HT1080 (cell line): ENCODE measurements around the gene ETV1. TPM values are rescaled to one million over a fixed set of nuclear protein-coding genes. Genes with fewer than 3 reads are reported as not detected.

Source experiments
- DNase-seq: peaks from one replicate; pipeline ENCODE4 v3.0.0-alpha.2; 2015; ENCODE audit warnings: low read depth
- total RNA-seq: library from RNA; depleted of rRNA; stranded (reverse); fragments of >200 nt; shearing (Covaris generic); gene quantifications from 2 replicates; pipeline ENCODE4 v1.2.3, GENCODE V29; 2014

The ETV1 gene
- total RNA-seq, 1 experiment from 2014 or later, result 9.3 TPM

DNA sequence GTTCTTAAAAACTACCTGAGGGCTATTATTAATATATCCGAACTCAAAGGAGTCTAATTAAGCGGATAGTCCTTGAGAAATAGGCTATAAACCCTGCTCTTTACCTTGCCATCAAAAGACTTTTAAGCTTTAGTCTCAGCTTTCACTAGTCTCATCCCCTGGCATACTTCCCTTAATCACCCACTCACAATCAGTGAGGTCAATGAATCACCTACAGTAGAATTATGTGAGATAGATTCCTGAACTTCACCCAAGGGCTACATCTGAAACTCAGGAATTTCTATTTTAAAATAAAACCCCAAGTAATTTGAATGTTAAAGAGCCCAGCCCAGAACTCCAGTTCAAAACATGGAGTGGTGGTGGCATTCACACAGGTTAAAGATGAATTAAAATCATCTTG is 108.7 kb downstream of the ETV1 start:
- DNase-seq, result peak; percentile 42

DNA sequence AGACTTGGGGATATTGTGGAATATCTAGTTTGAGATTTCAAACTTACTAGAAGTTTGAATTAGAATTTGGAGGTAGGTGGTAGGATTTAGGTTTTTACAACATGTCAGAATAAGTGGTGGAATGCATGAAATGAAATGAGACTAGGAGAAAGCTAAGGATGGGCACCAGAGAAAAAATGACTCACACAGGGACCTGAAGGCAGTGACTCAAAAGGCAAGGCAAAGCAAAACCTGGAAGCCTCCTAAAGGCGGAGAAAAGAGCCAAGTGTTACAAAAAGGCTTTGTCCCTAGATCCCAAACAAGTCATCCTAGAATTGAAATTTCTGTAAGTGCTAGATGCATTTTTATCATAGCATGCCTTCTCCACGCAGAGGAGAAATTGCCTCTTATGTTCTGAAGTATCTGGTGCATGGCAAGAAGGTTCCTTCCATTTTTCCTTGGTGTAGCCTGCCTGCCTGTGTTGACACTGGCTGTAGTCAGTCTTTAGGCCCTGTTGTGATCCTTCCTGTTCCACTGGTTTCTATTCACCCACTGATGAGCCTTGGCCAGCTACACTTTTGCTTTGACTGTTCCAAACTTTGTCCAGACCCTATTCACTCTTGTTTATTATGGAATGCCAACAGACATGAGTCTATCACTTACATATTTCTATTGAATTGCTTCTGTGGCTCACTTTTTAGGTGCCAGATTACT is 109.3 kb downstream of the ETV1 start:
- DNase-seq, result peak; percentile 76

DNA sequence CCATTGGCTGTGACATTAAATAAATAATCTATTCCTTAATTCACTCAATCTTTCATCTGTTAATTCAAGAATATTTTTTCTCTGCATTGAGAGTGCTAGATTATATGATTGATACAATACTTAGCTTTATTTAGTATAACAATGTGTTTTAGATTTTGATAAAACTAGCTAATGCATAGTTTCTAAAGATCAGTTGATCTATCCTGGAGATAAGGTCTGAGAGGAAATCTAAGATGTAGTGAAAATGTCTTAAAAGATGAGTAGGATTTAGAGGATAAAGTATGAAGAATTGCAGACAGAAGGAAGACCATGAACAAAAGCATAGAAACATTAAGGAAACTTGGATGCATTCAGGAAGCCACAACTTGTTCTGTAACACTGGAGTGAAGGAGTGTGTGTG is 110.3 kb downstream of the ETV1 start:
- DNase-seq, result no peak

DNA sequence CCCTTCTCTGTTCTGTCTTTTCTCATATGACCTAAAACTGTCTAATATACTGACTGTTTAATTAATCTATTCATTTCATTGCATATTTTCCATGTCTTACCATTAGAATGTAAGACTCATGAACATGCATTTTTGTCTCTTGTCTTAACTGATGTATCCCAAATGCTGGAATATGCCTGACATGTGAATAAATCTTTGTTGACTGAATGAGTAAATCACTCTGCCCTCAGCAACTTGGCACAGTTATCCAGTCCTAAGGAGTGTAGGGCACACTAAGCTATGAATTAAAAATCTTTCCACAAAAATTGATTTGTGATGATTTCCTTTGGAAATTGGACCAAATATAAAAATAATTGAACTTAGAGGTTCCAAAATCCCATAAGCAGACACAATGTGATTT is 111.3 kb downstream of the ETV1 start:
- DNase-seq, result no peak

DNA sequence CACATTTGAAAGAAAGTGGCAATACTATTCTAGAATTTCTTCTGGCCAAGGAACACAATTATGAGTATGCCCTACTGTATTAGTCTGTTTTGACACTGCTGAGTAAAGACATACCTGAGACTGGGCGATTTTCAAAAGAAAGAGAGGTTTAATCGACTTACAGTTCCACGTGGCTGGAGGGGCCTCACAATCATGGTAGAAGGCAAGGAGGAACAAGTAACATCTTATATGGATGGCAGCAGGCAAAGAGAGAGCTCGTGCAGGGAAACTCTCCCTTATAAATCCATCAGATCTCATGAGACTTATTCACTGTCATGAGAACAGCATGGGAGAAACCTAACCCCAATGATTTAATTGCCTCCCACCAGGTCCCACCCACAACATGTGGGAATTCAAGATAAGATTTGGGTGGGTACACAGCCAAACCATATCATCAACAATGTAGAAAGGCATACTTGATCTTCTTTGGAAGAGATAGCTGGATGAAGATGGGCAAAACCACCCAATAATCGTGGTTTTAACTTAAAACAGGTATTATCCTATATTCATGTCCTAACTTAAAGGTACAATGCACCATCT is 113.9 kb downstream of the ETV1 start:
- no peak for DNase-seq

DNA sequence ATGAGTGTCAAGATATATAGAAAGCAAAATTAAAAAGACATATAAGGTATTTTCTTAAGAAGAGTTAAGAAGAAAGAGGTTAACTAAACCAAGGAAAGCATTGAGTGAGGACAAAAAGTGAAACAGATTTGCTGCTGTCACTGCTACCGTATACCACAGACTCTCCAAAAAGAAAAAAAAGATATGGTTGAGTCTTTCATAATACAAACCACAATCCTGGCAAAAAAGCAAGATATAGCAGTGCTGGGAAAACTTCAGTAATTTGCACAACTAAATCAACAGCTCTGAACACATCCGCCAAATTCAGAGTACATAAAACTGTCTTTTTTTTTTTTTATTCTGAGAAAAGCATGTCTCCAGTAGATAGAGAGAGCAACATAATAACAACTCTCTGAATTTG is 114.7 kb downstream of the ETV1 start:
- DNase-seq, result no peak

DNA sequence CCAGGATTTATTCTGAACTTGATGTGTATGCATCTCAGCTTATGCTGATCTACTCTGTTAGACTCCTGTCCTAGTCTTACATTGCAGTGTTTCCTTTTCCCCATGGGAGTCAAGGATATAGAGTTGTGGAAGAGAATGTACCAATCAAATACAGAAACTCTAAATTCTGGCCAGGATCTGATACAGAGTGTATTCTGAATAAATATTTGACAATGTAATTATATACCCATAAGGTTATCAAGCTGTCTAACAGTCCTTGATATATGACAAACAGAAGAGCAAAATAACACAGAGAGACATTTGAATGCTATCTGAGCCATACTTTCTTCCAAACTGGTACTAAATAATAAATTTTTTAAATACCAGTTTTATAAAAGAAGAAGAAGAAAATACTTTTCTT is 116.8 kb downstream of the ETV1 start:
- DNase-seq, result no peak

DNA sequence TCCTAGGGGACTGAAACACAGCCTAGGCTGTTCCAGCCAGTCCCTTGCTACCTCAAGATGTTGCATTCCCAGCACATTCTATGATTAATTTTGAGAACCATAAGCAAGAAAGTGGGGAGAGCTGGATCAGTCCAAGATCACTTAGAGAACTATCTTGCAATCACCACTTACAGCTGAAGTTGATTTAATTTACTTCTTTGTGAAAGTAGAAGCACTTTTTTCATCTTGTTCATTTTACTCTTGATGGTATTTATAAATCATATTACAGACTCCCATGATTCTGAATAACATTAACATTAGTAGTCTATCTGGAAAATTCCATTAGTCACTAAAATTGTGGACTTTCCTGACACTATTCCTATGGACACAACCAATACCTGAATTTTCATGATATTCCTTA is 118.5 kb downstream of the ETV1 start:
- DNase-seq, result no peak

DNA sequence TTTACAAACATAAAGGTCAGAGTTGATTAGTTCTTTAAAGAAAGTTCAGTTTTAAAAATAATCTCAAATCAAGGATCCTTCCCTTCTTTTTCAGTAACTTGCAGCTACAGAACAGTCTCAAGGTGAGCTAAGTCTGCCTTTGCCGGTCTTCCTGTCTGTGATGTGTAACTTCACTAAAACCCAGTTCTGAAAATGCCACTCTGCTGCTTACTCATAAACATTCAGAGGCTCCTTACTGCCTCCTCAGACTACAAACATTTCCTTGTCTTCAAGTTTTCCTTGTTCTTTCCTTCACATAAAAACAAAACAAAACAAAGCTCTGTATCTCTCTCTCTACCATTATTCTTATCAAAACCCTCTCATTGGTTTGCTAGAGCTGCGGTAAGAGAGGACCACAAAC is 128.7 kb downstream of the ETV1 start:
- DNase-seq, result no peak

DNA sequence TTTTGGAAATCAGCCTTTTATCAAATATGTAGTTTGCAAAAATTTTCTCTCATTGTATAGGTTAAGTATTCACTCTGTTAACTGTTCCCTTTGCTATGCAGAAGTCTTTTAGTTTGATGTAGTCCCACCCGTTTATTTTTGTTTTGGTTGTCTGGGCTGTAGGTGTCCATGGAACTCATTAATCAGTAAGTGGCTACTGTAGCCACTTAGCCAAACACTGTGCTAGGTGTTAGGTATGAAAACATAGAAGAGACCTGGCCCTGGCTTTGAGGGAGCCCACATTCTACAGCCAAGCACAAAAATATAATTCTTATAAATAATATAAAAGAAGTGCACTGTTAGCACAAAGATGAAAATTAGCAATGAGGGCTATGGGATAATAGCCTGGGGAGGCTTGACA is 133.5 kb downstream of the ETV1 start:
- no peak for DNase-seq

DNA sequence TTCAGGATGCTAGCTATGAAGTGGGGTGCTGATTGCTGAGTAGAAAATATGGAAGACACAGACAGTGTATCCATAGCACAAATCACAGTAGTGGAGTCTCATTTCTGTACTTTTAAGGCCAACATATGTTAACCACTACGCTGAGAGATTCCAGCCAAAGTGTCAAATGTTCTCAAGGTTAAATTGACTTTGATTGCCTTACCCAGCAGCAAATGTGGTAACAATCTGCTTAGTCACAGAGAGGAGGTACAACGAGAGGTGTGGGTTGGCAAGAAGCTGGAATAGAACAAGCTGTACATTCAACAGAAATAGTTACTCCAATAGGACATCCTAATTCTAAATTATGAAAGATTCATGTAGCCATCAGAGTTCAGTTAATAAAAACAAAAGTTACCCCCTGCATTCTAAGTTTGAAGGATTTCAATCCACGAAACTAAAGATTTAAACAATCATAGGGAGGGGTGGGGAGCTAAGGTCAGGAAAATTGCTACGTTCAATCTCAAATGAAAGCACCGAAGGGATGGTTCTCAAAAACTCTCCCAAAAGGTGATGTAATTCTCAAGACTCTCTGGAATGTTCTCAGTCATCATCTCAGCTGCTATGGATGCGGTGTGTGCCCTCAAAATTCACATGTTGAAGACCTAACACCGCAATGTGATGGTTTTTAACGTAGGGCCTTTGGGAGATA is 137.0 kb downstream of the ETV1 start:
- DNase-seq, result no peak

DNA sequence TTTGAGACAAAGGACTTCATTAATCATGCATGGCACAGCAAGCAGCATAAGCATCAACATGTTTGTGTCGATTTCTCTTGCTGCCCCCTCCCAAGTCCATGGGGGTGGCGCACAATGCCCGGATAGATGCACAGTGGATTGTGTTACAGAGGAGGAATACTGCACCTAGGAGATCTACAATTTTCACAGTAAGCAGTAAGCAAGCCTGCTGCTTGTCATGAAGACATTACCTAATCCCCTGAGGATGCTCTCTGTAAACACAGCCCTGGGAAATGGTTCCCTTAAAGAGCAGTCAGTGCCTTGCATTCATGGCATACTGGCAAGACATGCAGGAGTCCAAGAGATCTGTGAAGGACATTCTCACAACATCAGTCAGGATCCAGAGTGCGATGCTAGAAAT is 137.7 kb downstream of the ETV1 start:
- no peak for DNase-seq

DNA sequence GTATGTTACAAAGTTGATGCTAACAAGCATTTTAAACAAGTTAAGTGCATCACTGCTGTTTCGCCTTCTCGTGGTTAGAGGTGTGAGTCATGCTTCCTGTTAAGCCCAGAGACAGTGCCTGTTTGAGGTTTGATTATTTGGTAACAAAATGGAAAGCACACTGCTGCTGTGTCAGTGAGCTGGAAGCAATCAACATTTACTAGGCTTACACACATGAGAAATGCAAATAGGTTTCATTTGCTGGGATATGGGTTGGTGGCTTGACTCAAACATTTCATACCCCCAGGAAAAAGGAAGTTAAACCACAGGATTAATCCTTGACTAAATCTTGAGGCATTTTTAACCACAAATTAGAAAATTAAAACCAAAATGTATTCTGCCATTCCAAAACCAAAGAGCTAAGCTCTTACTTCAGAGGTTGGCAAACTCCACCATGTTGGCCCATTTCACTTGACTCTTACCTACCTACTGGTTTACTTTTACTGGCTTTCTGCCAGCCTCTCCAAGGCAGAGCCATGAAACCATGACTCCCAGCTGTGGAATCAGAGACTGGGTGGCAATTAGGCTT is 139.2 kb downstream of the ETV1 start:
- DNase-seq, result peak; percentile 99

DNA sequence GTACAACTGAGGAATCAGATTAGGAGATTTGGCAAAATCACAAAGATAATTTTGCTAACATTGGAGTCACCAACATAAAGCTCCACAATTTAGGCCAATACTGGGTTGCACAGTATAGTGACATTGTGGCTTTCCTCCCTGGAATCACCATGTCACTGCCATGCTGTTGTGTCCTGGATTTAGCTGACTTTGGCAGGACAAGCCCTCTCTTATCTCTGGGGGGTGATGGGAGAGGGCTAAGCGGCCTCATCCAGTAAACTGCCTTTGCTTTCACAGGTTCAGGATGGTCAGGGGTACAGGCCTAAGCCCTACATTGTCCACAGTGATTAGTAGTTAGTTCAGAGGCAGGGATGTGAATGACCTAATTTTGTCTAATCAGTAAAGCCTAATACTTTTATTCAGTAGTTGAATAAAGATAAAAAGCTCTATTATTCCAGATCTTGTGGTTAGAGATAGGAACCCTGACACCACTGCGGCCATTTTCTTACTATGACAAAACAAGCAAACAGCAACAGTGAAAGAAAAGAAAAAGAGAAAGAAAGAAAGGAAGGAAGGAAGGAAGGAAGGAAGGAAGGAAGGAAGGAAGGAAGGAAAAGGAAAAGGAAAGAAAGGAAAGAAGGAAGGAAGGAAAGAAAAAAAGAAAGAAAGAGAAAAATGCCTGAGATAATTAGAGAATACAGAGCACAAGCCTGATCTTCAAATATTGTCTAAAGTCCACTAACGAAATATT is 140.1 kb downstream of the ETV1 start:
- DNase-seq, result no peak

DNA sequence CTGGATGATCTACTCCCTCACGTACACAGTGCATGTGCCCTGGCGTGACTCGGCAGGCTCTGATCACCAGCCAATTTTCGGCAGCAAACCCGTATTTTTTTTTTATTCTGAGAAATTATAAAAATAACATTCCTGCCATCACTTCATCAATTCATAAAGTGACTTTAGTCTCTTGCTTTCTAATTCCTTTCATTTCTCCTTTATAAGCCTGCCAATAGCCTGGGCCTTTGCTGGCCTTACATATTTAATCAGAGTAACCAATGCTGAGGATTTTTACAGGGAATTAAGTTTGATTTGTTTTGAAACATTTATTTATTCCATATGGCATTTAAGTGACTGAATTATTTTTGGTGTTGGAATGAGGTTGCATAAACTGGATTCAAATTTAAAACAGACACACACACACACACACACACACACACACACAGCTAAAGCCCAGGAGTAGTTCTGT is 140.8 kb downstream of the ETV1 start:
- DNase-seq, result no peak

DNA sequence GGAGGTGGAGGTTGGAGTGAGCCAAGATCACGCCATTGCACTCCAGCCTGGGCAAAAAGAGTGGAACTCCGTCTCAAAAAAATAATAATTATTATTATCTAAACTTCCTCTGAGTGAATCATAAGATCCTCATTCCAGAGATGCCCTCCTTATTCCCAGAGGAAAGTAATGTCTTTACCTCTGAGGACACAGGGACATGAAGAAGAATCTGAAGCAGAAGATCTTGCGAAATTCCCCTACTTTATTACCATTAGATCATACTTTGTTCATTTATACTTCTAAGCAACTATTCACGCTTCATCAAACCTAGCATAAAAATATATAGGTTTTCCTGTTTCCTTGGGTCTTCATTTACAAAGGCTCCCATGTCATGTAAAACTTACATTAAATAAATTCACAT is 143.1 kb downstream of the ETV1 start:
- DNase-seq, result no peak

DNA sequence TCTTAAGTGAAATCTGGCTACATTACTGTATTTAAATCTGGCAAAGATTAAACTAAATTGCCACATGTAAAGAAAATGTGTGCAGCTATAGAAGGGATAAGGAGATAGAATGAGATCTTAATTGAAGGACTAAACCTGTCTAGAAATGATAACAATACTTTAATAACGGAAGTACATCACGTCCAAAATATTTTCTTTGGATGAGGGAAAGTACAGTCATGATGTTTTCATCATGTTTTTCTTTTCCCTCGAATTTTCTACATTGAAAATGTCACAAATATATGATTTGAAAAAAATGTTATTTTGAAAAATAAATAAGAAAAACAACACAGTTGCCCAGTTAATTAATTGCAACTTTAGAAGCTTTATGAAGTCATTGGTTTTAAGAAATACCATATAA is 143.9 kb downstream of the ETV1 start:
- no peak for DNase-seq

DNA sequence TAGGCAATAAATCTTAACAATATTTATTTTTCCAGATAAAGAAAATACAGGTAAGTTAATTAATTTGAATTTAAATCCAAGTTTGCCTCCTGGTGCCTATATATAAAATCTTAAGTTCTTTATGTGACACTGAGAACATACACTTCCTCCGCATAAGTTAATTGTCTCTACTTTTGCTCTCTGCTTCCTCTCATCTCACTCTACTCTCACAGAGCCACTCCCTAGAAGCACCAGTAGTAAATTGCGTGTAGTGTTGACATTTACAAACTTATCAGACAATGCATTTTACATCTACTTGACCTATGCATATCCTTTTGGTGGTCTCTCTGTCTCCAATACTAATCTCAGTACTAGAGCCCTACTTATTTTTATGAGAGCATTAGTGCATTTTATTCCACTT is 144.5 kb downstream of the ETV1 start:
- no peak for DNase-seq

DNA sequence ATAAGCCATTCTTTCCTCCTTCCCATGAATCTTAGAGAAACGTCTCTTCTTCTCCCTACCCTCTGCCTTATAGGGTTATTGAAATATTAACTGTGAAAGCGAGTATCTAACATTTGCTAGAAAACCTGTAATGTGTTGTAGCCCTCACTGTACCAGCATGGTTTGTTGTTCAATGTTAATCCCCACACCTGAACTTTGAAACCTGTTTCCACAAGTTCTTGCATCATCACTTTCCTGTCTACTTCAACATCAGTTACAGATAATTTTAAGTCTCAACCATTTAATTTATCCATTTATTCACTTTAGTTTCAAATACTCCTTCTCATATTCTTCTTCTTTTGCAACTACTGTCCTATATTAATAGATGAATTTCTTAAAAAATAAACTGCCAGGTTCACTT is 148.2 kb downstream of the ETV1 start:
- DNase-seq, result no peak
